HepG2 (cell line): ENCODE measurements around the gene CHMP6. TPM values are rescaled to one million over a fixed set of nuclear protein-coding genes. Genes with fewer than 3 reads are reported as not detected.

ENCODE experiments used
- EED ChIP-seq: sonication (generic); formaldehyde crosslinking; IDR thresholded peaks from 2 replicates; pipeline ENCODE4 v1.5.0; 2020; ENCODE audit warnings: mild to moderate bottlenecking, missing genetic modification reagents
- ELF3 ChIP-seq: IDR thresholded peaks from 2 replicates; pipeline ENCODE4 v1.6.1; 2016; ENCODE audit warnings: missing genetic modification reagents, missing compliant biosample characterization
- HHEX ChIP-seq: IDR thresholded peaks from 2 replicates; pipeline ENCODE4 v1.6.1; 2016; ENCODE audit warnings: control low read depth
- MXI1 ChIP-seq: IDR thresholded peaks from 3 replicates; pipeline ENCODE4 v1.6.1; 2012; ENCODE audit warnings: low read depth, low read length, inconsistent platforms, borderline replicate concordance
- NR2F6 ChIP-seq, 2 experiments: IDR thresholded peaks; 2 replicates each; pipeline ENCODE4 v1.6.1; 2016; ENCODE audit warnings: antibody characterized with exemption in 1 of 2, mild to moderate bottlenecking in 1 of 2
- SIN3A ChIP-seq: IDR thresholded peaks from 2 replicates; pipeline ENCODE4 v1.6.1; 2011; ENCODE audit warnings: low read depth, mild to moderate bottlenecking, control low read depth, low read length, borderline replicate concordance
- SRY ChIP-seq: sonication (generic); formaldehyde crosslinking; IDR thresholded peaks from 2 replicates; pipeline ENCODE4 v1.8.0; 2022; ENCODE audit warnings: mild to moderate bottlenecking, missing genetic modification reagents
- SSRP1 ChIP-seq: IDR thresholded peaks from 2 replicates; pipeline ENCODE4 v1.6.1; 2016; ENCODE audit warnings: control low read depth
- YEATS2 ChIP-seq: sonication (generic); formaldehyde crosslinking; IDR thresholded peaks from 2 replicates; pipeline ENCODE4 v1.4.0; 2020; ENCODE audit warnings: missing genetic modification reagents, borderline replicate concordance
- ZBTB20 ChIP-seq: sonication (generic); formaldehyde crosslinking; IDR thresholded peaks from 2 replicates; pipeline ENCODE4 v1.8.1; 2023; ENCODE audit warnings: missing genetic modification reagents, low read depth, mild to moderate bottlenecking, borderline replicate concordance
- ZNF121 ChIP-seq: sonication (generic); formaldehyde crosslinking; IDR thresholded peaks from 2 replicates; pipeline ENCODE4 v1.5.0; 2020; ENCODE audit warnings: mild to moderate bottlenecking, missing genetic modification reagents
- ZNF703 ChIP-seq: sonication (generic); formaldehyde crosslinking; IDR thresholded peaks from 2 replicates; pipeline ENCODE4 v1.5.1; 2020; ENCODE audit warnings: missing genetic modification reagents, mild to moderate bottlenecking, moderate library complexity, borderline replicate concordance
- ZNF746 ChIP-seq: sonication (generic); formaldehyde crosslinking; IDR thresholded peaks from 2 replicates; pipeline ENCODE4 v1.8.0; 2022; ENCODE audit warnings: mild to moderate bottlenecking, missing genetic modification reagents
- ZNF766 ChIP-seq: sonication (generic); formaldehyde crosslinking; IDR thresholded peaks from 2 replicates; pipeline ENCODE4 v1.5.0; 2020; ENCODE audit warnings: missing genetic modification reagents, borderline replicate concordance
- ZSCAN22 ChIP-seq: sonication (generic); formaldehyde crosslinking; IDR thresholded peaks from 2 replicates; pipeline ENCODE4 v1.4.0; 2020; ENCODE audit warnings: mild to moderate bottlenecking, missing genetic modification reagents
- ZXDC ChIP-seq: sonication (generic); formaldehyde crosslinking; IDR thresholded peaks from 2 replicates; pipeline ENCODE4 v1.5.0; 2020; ENCODE audit warnings: mild to moderate bottlenecking, missing genetic modification reagents
- polyA plus RNA-seq, 8 experiments: library from polyadenylated mRNA; depleted of rRNA in 3 of 8; stranded (reverse) in 7 of 8; unstranded in 1 of 8; fragments of >200 nt; fragmentation: Illumina TruSeq in 4 of 8; extraction: Trizol in 4 of 8; gene quantifications; 2 replicates each; pipeline versions ENCODE4 v1.2.1 to v1.2.3, GENCODE V29; 2011 to 2016; ENCODE audit warnings: low read depth in 4 of 8, missing spikeins in 1 of 8, mixed read lengths in 1 of 8; ENCODE audit not compliant: insufficient read depth in 1 of 8
- total RNA-seq, 5 experiments: library from RNA; depleted of rRNA; stranded (reverse); fragments of >200 nt; fragmentation: Illumina TruSeq; extraction: Trizol; gene quantifications; 2 replicates each; pipeline ENCODE4 v1.2.3, GENCODE V29; 2016; ENCODE audit warnings: low read depth in 1 of 5
- TF ChIP-seq, protein P1 (sequence below): sonication (generic); formaldehyde crosslinking; IDR thresholded peaks from 2 replicates; pipeline ENCODE4 v1.8.1; 2023; ENCODE audit warnings: mild to moderate bottlenecking, moderate library complexity, missing genetic modification reagents
- TF ChIP-seq, protein P2 (sequence below), 2 experiments: sonication (generic) in 1 of 2; formaldehyde crosslinking in 1 of 2; IDR thresholded peaks; 2 replicates each; pipeline versions ENCODE4 v1.4.0 to v1.6.1; 2018 to 2020; ENCODE audit warnings: missing genetic modification reagents in 2 of 2, borderline replicate concordance in 1 of 2, low read depth in 1 of 2, mild to moderate bottlenecking in 1 of 2, missing biosample characterization in 1 of 2
- TF ChIP-seq, protein P3 (sequence below): sonication (generic); formaldehyde crosslinking; conservative IDR thresholded peaks from 2 replicates; pipeline ENCODE4 v1.8.0; 2022; ENCODE audit warnings: mild to moderate bottlenecking, moderate library complexity, missing genetic modification reagents
- TF ChIP-seq, protein P4 (sequence below): sonication (generic); formaldehyde crosslinking; IDR thresholded peaks from 2 replicates; pipeline ENCODE4; 2020; ENCODE audit warnings: missing genetic modification reagents, mild to moderate bottlenecking, borderline replicate concordance

CHMP6 gene
- total and polyA plus RNA-seq, 2 of the 13 experiments (the other 11 are each of a cell fraction or from before 2014, with no cell fraction given) = 11.1 to 24.2 TPM

- TF ChIP-seq ZXDC (CRISPR knock-in tag) (peak; percentile 60; the same call in 1 of the 2 replicates), ZNF766 (no peak; the same call in 1 of the 2 replicates), EED (CRISPR knock-in tag) (no peak), SRY (CRISPR knock-in tag) (0 out of 2 replicates have a peak, but pooled peaks have one; percentile 75), MXI1 (peak; percentile 76; the same call in 2 of the 3 replicates), ZNF703 (CRISPR knock-in tag) (no peak), ZNF121 (CRISPR knock-in tag) (no peak), SIN3A (peak; percentile 86; the same call in 1 of the 2 replicates), NR2F6 (IDR thresholded peaks at IDR 0.05) (no peak), NR2F6 (CRISPR knock-in tag; IDR thresholded peaks at IDR 0.05) (no peak), YEATS2 (CRISPR knock-in tag) (peak; percentile 73), ZSCAN22 (no peak), SSRP1 (no peak), ELF3 (peak; percentile 36), ZBTB20 (no peak), HHEX (no peak), ZNF746 (CRISPR knock-in tag) (peak; percentile 41; the same call in 1 of the 2 replicates)
- TF ChIP-seq, protein P1, sequence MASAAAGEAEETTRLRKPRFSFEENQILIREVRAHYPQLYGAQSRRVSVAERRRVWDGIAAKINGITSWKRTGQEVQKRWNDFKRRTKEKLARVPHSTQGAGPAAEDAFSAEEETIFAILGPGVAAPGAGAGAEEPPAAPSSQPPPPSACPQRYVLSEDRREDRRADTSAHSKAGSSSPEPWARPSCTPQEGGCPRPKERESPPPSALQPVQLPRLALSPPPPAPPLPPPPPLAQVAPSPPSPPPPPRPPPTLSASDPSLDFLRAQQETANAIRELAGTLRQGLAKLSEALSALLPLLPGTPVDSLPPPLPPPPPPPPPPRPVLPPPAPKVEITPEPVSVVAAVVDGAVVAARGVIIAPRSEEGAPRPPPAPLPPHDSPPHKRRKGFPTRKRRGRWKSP (CRISPR knock-in tag) = no peak
- TF ChIP-seq, protein P2, sequence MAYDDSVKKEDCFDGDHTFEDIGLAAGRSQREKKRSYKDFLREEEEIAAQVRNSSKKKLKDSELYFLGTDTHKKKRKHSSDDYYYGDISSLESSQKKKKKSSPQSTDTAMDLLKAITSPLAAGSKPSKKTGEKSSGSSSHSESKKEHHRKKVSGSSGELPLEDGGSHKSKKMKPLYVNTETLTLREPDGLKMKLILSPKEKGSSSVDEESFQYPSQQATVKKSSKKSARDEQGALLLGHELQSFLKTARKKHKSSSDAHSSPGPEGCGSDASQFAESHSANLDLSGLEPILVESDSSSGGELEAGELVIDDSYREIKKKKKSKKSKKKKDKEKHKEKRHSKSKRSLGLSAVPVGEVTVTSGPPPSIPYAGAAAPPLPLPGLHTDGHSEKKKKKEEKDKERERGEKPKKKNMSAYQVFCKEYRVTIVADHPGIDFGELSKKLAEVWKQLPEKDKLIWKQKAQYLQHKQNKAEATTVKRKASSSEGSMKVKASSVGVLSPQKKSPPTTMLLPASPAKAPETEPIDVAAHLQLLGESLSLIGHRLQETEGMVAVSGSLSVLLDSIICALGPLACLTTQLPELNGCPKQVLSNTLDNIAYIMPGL (CRISPR knock-in tag; IDR thresholded peaks at IDR 0.05; ENCODE audit: borderline replicate concordance in 1 of 2, low read depth in 1 of 2) = peak in 1 of 2 experiments; percentile 72; a peak in 1 of 4 replicates
- TF ChIP-seq, protein P3, sequence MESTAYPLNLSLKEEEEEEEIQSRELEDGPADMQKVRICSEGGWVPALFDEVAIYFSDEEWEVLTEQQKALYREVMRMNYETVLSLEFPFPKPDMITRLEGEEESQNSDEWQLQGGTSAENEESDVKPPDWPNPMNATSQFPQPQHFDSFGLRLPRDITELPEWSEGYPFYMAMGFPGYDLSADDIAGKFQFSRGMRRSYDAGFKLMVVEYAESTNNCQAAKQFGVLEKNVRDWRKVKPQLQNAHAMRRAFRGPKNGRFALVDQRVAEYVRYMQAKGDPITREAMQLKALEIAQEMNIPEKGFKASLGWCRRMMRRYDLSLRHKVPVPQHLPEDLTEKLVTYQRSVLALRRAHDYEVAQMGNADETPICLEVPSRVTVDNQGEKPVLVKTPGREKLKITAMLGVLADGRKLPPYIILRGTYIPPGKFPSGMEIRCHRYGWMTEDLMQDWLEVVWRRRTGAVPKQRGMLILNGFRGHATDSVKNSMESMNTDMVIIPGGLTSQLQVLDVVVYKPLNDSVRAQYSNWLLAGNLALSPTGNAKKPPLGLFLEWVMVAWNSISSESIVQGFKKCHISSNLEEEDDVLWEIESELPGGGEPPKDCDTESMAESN = no peak; the same call in 1 of the 2 replicates
- TF ChIP-seq, protein P4, sequence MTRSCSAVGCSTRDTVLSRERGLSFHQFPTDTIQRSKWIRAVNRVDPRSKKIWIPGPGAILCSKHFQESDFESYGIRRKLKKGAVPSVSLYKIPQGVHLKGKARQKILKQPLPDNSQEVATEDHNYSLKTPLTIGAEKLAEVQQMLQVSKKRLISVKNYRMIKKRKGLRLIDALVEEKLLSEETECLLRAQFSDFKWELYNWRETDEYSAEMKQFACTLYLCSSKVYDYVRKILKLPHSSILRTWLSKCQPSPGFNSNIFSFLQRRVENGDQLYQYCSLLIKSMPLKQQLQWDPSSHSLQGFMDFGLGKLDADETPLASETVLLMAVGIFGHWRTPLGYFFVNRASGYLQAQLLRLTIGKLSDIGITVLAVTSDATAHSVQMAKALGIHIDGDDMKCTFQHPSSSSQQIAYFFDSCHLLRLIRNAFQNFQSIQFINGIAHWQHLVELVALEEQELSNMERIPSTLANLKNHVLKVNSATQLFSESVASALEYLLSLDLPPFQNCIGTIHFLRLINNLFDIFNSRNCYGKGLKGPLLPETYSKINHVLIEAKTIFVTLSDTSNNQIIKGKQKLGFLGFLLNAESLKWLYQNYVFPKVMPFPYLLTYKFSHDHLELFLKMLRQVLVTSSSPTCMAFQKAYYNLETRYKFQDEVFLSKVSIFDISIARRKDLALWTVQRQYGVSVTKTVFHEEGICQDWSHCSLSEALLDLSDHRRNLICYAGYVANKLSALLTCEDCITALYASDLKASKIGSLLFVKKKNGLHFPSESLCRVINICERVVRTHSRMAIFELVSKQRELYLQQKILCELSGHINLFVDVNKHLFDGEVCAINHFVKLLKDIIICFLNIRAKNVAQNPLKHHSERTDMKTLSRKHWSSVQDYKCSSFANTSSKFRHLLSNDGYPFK (CRISPR knock-in tag) = no peak
Observed at GRCh38 chr17:80991645-80992076, at the start of gene CHMP6 (continued).
